Testis (tissue), 2 donors: ENCODE data around the gene LRRC17.

Experiments used
- POLR2A ChIP-seq: fragments of 450-650 bp; IDR thresholded peaks from one replicate; pipeline ENCODE4 v1.6.1; 2017; ENCODE audit warnings: antibody characterized with exemption, mild to moderate bottlenecking, moderate library complexity
- TF ChIP-seq, protein P1 (sequence below), 3 experiments: fragments of 450-650 bp in 2 of 3; fragments of 200-600 bp in 1 of 3; sonication (generic) in 1 of 3; IDR thresholded peaks; one replicate each; pipeline ENCODE4 v1.5.1; 2016 to 2019; ENCODE audit warnings: antibody characterized with exemption in 3 of 3, mild to moderate bottlenecking in 2 of 3, moderate library complexity in 1 of 3

DNA sequence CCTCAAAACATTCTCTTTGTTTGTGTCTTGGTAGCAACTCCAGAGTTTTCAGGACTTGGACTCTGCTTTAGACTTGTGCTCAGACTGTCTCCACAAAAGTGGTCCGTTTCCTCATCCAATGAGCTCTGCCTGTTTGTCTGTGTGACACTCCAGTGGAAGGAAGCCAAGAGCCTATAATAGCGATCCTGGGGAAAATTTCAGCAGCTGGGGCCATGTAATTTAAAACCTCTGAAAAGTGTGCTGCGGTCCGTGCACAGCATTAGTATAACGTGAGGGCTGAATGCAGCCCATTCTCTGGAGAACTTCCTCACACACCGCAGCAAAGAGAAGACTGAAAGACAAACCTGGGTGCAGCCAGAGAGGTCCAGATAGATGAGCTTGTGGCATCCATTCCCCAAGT lies at the start of gene LRRC17:
- TF ChIP-seq, protein P1, sequence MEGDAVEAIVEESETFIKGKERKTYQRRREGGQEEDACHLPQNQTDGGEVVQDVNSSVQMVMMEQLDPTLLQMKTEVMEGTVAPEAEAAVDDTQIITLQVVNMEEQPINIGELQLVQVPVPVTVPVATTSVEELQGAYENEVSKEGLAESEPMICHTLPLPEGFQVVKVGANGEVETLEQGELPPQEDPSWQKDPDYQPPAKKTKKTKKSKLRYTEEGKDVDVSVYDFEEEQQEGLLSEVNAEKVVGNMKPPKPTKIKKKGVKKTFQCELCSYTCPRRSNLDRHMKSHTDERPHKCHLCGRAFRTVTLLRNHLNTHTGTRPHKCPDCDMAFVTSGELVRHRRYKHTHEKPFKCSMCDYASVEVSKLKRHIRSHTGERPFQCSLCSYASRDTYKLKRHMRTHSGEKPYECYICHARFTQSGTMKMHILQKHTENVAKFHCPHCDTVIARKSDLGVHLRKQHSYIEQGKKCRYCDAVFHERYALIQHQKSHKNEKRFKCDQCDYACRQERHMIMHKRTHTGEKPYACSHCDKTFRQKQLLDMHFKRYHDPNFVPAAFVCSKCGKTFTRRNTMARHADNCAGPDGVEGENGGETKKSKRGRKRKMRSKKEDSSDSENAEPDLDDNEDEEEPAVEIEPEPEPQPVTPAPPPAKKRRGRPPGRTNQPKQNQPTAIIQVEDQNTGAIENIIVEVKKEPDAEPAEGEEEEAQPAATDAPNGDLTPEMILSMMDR (IDR thresholded peaks at IDR 0.05): no peak
- TF ChIP-seq POLR2A: no peak
